GM12878 (cell line): ENCODE data around the gene DPEP1. TPM values are rescaled to one million over a fixed set of nuclear protein-coding genes. Genes with fewer than 3 reads are reported as not detected.
"Not testable (repeated sequence)": the region's sequence is repeated elsewhere in the genome, so short reads cannot be mapped to it uniquely, and the experiment has no call there.

ENCODE experiments used
- ATAC-seq: fragments of 200-7000 bp; cut with Tn5 transposase; 3 replicates; pipeline ENCODE4 v1.9.1; 2020; ENCODE audit warnings: mild to moderate bottlenecking, moderate library complexity
- BruUV-seq: library from RNA; stranded (reverse); fragments of 400-500 nt; replicated peaks from 2 replicates; lab custom pipeline; 2021; lab: Mats Ljungman, UMichigan
- CTCF ChIA-PET: fragments of 300-600 bp; sonication (Branson Sonifier 250); formaldehyde crosslinking; extraction: SDS; loops from one replicate; lab custom pipeline; 2021; ENCODE audit warnings: inconsistent platforms; lab: Yijun Ruan, JAX
- POLR2A ChIA-PET: fragments of 350-600 bp; formaldehyde crosslinking; extraction: SDS; loops from one replicate; lab custom pipeline; 2021; ENCODE audit warnings: inconsistent platforms; lab: Charles Lee
- RAD21 ChIA-PET: fragments of 300-600 bp; sonication (Branson Sonifier 250); formaldehyde crosslinking; loops from one replicate; lab custom pipeline; 2023; ENCODE audit warnings: antibody characterized with exemption; ENCODE audit not compliant: unreplicated experiment; lab: Charles Lee
- SMC1A ChIA-PET: fragments of 300-600 bp; sonication (Branson Sonifier 250); formaldehyde crosslinking; loops from one replicate; lab custom pipeline; 2023; ENCODE audit not compliant: unreplicated experiment, uncharacterized antibody; lab: Charles Lee
- DNase-seq: peaks from one replicate; pipeline ENCODE4 v3.0.0-alpha.2; 2011; ENCODE audit warnings: low read depth, low spot score
- FAIRE-seq: peaks from 3 replicates; lab custom pipeline; 2011; peaks lifted over from hg19 to GRCh38; lab: Jason Lieb, UNC
- H2AFZ ChIP-seq: 2 replicates; pipeline ENCODE4 v1.6.0; 2011; ENCODE audit warnings: low read depth, low read length, control low read depth; ENCODE audit not compliant: control insufficient read depth
- H3K27ac ChIP-seq: 2 replicates; pipeline ENCODE4 v1.5.1; 2011; ENCODE audit warnings: control low read depth; ENCODE audit not compliant: control insufficient read depth, insufficient read depth
- H3K27me3 ChIP-seq, 2 experiments: replicated peaks in 1 of 2; 2 replicates each; pipeline versions ENCODE4 v1.6.0 to v1.6.1; 2011; ENCODE audit warnings: low read length in 1 of 2; ENCODE audit not compliant: control insufficient read depth in 2 of 2, insufficient read depth in 2 of 2
- H3K36me3 ChIP-seq, 2 experiments: 2 replicates each; pipeline ENCODE4 v1.5.1; 2011; ENCODE audit warnings: low read length in 1 of 2; ENCODE audit not compliant: control insufficient read depth in 2 of 2, insufficient read depth in 2 of 2
- H3K4me1 ChIP-seq: 2 replicates; pipeline ENCODE4 v1.6.1; 2011; ENCODE audit warnings: mild to moderate bottlenecking, low read length, moderate library complexity, mixed read lengths; ENCODE audit not compliant: control insufficient read depth, insufficient read depth
- H3K4me2 ChIP-seq: 2 replicates; pipeline ENCODE4 v1.6.0; 2011; ENCODE audit warnings: control low read depth; ENCODE audit not compliant: control insufficient read depth, insufficient read depth
- H3K4me3 ChIP-seq: fragments of 200-600 bp; sonication (generic); 2 replicates; pipeline ENCODE4 v1.5.1; 2016
- H3K79me2 ChIP-seq: 2 replicates; pipeline ENCODE4 v1.6.0; 2011; ENCODE audit warnings: low read length; ENCODE audit not compliant: control insufficient read depth, insufficient read depth
- H3K9ac ChIP-seq: 2 replicates; pipeline ENCODE4 v1.8.0; 2011; ENCODE audit warnings: low read length, control low read depth, mixed read lengths; ENCODE audit not compliant: control insufficient read depth, insufficient read depth
- H3K9me3 ChIP-seq: replicated peaks from 3 replicates; pipeline ENCODE4 v1.5.1; 2011; ENCODE audit warnings: mild to moderate bottlenecking, low read length; ENCODE audit not compliant: control insufficient read depth, insufficient read depth
- H4K20me1 ChIP-seq: 2 replicates; pipeline ENCODE4 v1.6.0; 2011; ENCODE audit not compliant: control insufficient read depth, insufficient read depth
- NFXL1 ChIP-seq: fragments of 450-650 bp; IDR thresholded peaks from 2 replicates; pipeline ENCODE4 v1.6.1; 2017; ENCODE audit warnings: antibody characterized with exemption, mild to moderate bottlenecking, borderline replicate concordance
- WGBS: methylation state at CpG from one replicate; pipeline ENCODE4 v1.1.6; 2016; ENCODE audit warnings: low lambda C conversion rate; ENCODE audit not compliant: insufficient replicate concordance, insufficient coverage; ENCODE audit errors: missing lambda C conversion rate; 5-methylcytosine and 5-hydroxymethylcytosine counted together
- in situ Hi-C: fragments of 300-500 bp; cut with MboI; formaldehyde crosslinking; loops from 9 replicates; pipeline ENCODE4 v1.14.3; 2018; ENCODE audit warnings: mixed read lengths
- intact Hi-C: fragments of 100-400 bp; cut with micrococcal nuclease; formaldehyde crosslinking; loops from one replicate; pipeline ENCODE4 v1.14.2; 2022; ENCODE audit not compliant: unreplicated experiment
- polyA plus RNA-seq, 11 experiments: library from polyadenylated mRNA; depleted of rRNA in 4 of 11; unstranded in 6 of 11; stranded (reverse) in 5 of 11; fragments of >200 nt; fragmentation: Nextera tagmentation in 4 of 11; fragmentation: Illumina TruSeq in 1 of 11; extraction: Ambion mirVana in 4 of 11; extraction: Trizol in 1 of 11; gene quantifications; 1 replicate in 1 of 11; 2 replicates in 10 of 11; pipeline versions ENCODE4 v1.2.1 to v1.2.3, GENCODE V29; 2011 to 2016; ENCODE audit warnings: inconsistent platforms in 2 of 11, missing spikeins in 2 of 11, low read depth in 1 of 11
- total RNA-seq, 4 experiments: library from RNA; depleted of rRNA in 3 of 4; stranded (reverse); fragments of >200 nt in 3 of 4; fragmentation: Illumina TruSeq in 1 of 4; extraction: Trizol in 1 of 4; gene quantifications; 2 replicates each; pipeline versions ENCODE4 v1.2.1 to v1.2.3, GENCODE V29; 2013 to 2021

DPEP1 gene
- total and polyA plus RNA-seq, 10 of the 15 experiments (the other 5 are each of a cell fraction or from before 2014, with no cell fraction given) = not detected

- intact Hi-C loops (no loop called here), in situ Hi-C loops (no loop called here)
- TF ChIP-seq NFXL1 = no peak
- no peak overlapping the region for H3K4me3 ChIP-seq
- no peak for FAIRE-seq
- no peak overlapping the region for H3K27ac ChIP-seq
- no peak for DNase-seq
- H4K20me1 ChIP-seq = no peaks in the 10 kb centered on the region
- SMC1A ChIA-PET = no interaction called here
- no peaks in the 10 kb centered on the region for H3K27me3 ChIP-seq
- H3K79me2 ChIP-seq = peaks cover 24% of the 10 kb centered on the region
- RAD21 ChIA-PET = no interaction called here
- WGBS = over 99% methylated on average over 9 of the region's 9 CpGs
- H3K4me2 ChIP-seq = no peak overlapping the region
- no peaks in the 10 kb centered on the region for H3K9me3 ChIP-seq
- no peaks in the 10 kb centered on the region for H3K36me3 ChIP-seq
- peaks cover 13% of the 10 kb centered on the region for H3K4me1 ChIP-seq
- CTCF ChIA-PET = no interaction called here
- POLR2A ChIA-PET = no interaction called here
- H3K9ac ChIP-seq = no peak overlapping the region
- no peak for ATAC-seq
- BruUV-seq = no TSS peak
- H2AFZ ChIP-seq = no peak overlapping the region
Observed at GRCh38 chr16:89661215-89661614, 47.8 kb downstream of the DPEP1 start.

GRCh38 chr16:89664238-89664637 is 50.8 kb downstream of the DPEP1 start:
- H4K20me1 ChIP-seq, intact Hi-C loops, in situ Hi-C loops, SMC1A ChIA-PET, RAD21 ChIA-PET, H3K4me3 ChIP-seq, DNase-seq, H3K36me3 ChIP-seq, H3K79me2 ChIP-seq, H3K9me3 ChIP-seq, H2AFZ ChIP-seq, H3K27ac ChIP-seq, H3K27me3 ChIP-seq, H3K4me1 ChIP-seq, ATAC-seq, H3K4me2 ChIP-seq, H3K9ac ChIP-seq, BruUV-seq, CTCF ChIA-PET, FAIRE-seq, POLR2A ChIA-PET: not testable (repeated sequence)
- WGBS = 91% methylated on average over 11 of the region's 11 CpGs
